T1000 (cell line): ENCODE results near the gene CDKAL1.
"Not testable (repeated sequence)": the region's sequence is repeated elsewhere in the genome, so short reads cannot be mapped to it uniquely, and the experiment has no call there.

Source experiments
- DNase-seq: peaks from one replicate; lab custom pipeline; 2025; ENCODE audit warnings: mixed read lengths; lab: John Stamatoyannopoulos, UW

CDKAL1 gene

GRCh38 chr6:20534295-20535262, at the start of gene CDKAL1:
TSS of gene CDKAL1 (plus strand) at chr6:20534457. CDS start at chr6:20546351, 11,894 bp downstream.
- DNase-seq, result peak; percentile 73

DNA sequence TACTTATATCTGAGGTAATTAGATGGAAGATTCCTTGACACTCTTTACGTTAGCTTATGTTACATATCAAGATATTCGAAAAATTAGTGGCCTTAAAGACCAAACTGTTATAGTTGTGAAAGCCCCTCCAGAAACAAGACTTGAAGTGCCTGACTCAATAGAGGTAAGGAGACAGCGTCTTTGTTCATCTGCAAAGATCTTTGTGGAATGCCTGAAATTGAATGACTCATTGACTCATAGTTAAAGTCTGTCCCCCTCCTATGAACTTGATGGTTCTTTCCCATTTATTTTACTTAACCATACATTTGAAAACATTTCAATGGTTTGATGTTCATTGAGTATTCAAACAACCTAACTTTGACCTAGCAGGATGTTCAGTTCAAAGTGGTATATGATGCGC, 47.6 kb upstream of the CDKAL1 start:
- DNase-seq, result no peak

GRCh38 chr6:20487669-20488375, 46.4 kb upstream of the CDKAL1 start:
- no peak for DNase-seq

- no peak for DNase-seq
These were observed 43.7 kb upstream of the CDKAL1 start for GRCh38 chr6:20490591-20490990.

GRCh38 chr6:20492099-20492498, 42.2 kb upstream of the CDKAL1 start:
- no peak for DNase-seq

GRCh38 chr6:20497216-20498040, 36.8 kb upstream of the CDKAL1 start:
- DNase-seq, result no peak

DNA sequence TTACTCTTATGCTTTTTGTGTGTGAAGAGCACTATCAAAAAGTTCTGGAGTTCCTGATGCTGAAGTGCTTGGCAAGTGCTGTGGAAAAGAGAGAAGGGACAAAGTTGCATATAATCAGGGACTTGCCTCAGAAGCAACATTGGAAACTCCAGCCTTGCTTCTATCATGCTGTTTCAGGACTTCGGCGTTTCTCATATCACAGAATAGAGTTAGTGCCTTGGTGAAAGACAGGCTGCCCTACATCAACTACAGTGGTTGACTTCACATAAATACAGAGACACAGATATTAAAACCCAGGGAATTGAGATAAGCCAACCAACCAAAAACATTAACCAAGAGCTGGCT, 36.2 kb upstream of the CDKAL1 start:
- no peak for DNase-seq

GRCh38 chr6:20509212-20509611, 25.0 kb upstream of the CDKAL1 start:
- no peak for DNase-seq

GRCh38 chr6:20511852-20512251, 22.4 kb upstream of the CDKAL1 start:
- no peak for DNase-seq

- DNase-seq, result not testable (repeated sequence)
These were observed 9.0 kb upstream of the CDKAL1 start for GRCh38 chr6:20525208-20525607.

DNA sequence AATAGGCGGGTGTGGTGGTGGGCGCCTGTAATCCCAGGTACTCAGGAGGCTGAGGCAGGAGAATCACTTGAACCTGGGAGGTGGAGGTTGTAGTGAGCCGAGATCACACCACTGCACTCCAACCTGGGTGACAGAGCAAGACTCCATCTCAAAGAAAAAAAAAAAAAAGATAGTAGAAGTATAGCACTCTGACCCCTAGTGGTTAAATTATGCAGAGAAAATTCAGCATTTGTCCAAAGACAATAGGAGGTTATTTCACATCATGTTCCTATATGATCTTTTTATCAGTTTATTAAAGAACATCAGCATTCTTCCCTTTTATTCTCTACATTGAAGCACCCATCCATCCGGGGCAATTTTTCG, 5.2 kb upstream of the CDKAL1 start:
- not testable (repeated sequence) for DNase-seq

- no peak for DNase-seq
These were observed 1.4 kb upstream of the CDKAL1 start for GRCh38 chr6:20532881-20533280.

DNA sequence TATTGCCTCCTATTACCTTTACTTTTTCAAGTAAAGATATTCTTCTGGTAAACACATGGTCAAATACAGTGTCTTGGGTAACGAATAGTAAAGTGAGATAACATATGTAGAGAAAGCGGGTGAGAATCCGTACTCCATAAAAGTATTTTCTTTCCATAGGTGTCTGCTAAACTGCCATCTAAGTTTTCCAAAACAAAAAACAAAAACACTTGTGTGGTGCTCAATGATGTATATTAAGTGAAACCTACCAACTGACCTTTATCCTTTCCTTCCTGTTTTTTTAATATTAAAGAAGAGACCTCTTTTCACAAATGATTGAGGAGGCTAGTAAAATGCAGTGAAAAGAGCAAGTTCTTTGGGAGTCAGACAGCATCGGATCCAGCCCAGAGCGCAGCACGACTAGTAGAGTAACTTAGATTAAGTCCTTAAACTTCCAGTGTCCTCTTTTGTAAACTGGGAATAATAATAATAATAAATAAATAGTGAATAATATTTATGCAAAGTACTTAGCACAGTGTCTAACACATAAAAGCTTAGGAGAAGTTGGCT, 437 bp upstream of the CDKAL1 start:
- no peak for DNase-seq

DNA sequence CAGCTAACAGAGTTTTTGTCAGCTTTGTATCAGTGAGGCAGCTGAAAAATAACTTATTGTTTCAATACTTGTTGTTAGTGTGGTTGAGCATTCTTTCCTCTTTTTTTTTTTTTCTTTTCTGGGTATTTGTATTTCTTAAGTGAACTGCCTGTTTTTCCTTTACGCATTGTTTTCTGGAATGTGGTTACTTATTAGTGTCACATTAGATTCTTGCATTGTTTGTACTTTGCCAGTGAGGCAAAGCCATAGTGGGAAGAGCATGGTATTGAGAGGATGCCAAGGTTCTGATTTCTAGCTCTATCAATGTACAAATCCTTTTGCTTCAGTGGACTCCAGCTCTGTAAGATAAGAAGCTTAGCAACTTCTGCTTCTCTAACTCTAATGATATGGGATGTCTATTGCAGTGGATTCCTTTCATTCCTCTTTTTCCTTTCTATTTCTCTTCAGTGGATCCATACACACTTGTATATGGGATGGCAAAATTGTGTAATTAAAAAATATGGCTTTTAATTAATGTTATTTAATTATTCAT, 3.9 kb downstream of the CDKAL1 start:
- DNase-seq, result no peak

DNA sequence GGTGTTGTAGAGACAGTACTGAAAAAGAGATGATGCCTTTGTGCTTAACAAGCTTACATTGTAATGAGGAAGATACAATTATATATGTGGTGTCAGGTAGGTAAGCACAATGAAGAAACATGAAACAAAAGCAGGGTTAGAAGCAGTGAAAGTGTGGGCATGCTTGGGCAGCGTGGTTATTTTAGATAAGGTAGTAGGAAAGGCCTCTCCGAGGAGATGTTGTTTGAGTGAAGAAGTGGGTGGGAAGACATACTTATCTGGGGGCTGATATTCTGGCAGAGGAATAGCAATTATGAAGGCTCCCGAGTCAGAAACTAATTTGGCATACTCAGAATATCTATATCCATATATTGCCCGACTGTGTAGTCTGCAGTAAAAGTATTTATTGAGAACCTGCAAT, 4.7 kb downstream of the CDKAL1 start:
- DNase-seq, result no peak

- DNase-seq, result no peak
These were observed 5.1 kb downstream of the CDKAL1 start for GRCh38 chr6:20539387-20539786.

- no peak for DNase-seq
These were observed 6.4 kb downstream of the CDKAL1 start for GRCh38 chr6:20540683-20541082.

DNA sequence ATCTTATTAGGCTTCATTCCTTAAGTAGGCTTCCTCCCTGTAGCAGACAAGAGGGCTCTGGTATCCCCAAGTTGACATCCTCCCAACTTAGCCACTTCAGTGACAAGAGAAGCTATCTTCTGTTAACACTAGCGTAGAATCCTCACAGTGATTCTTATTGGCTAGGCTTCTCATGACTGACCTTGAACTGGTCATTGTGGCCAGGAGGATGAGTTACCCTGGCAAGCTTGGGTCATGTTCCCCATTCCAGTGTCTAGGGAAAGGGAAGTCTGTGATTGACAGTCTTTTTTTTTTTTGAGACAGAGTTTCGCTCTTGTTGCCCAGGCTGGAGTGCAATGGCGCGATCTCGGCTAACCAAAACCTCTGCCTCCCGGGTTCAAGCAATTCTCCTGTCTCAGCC, 7.1 kb downstream of the CDKAL1 start:
- no peak for DNase-seq

DNA sequence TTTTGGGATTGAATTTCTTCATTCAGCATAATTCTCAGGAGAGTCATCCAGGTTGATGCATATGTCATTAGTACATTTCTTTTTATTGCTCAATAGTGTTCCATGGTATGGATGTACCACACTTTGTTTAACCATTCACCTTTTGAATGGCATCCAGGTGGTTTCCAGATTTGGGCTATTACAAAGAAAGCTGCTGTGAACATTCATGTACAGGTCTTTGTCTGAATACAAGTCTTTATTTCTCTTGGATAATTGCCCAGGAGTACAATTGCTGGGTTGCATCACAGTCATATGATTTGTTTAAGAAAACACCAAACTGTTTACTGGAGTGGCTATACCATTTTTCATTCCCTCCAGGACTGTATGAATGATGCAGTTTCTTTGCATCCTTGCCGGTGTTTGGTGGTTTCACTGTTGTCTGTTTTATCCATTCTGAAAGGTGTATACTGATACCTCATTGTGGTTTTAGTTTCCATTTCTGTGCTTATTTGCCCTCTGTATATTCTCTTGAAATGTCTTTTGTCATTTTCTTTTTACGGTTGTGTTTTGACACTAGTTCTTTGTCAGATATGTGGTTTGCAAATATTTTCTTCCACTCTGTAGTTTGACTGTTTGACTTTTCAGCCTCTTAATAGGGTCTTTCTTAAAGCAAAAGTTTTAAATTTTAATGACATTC, 8.8 kb downstream of the CDKAL1 start:
- no peak for DNase-seq

DNA sequence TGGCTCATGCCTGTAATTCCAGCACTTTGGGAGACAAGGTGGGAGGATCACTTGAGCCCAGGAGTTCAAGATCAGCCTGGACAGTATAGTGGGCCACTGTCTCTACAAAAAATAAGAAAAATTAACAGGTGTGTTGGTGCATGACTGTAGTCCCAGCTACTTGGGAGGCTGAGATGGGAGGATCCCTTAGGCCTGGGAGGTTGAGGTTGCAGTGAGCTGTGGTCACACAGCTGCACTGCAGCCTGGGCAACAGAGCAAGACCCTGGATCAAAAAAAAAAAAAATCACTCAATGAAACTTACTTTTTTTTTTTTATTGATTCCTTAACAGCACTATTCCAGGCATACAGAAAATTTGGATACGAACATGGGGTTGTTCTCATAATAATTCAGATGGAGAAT, 14.0 kb downstream of the CDKAL1 start:
- no peak for DNase-seq

- not testable (repeated sequence) for DNase-seq
These were observed 15.1 kb downstream of the CDKAL1 start for GRCh38 chr6:20549398-20549797.
